LNCaP clone FGC (cell line): Measurements from ENCODE around the gene C3orf85.

ENCODE experiments used
- DNase-seq: peaks from one replicate; pipeline ENCODE4 v3.0.0-alpha.2; 2011; ENCODE audit warnings: low read depth
- H3K4me3 ChIP-seq: 2 replicates; pipeline ENCODE4 v1.5.1; 2011; ENCODE audit warnings: mild to moderate bottlenecking, low read depth, low read length, control low read depth
- TF ChIP-seq, protein P1 (sequence below): IDR thresholded peaks from 2 replicates; pipeline ENCODE4 v1.5.1; 2012; ENCODE audit warnings: mild to moderate bottlenecking; ENCODE audit not compliant: control insufficient read depth, insufficient read depth; ENCODE audit errors: extremely low read depth

C3orf85 gene

DNA sequence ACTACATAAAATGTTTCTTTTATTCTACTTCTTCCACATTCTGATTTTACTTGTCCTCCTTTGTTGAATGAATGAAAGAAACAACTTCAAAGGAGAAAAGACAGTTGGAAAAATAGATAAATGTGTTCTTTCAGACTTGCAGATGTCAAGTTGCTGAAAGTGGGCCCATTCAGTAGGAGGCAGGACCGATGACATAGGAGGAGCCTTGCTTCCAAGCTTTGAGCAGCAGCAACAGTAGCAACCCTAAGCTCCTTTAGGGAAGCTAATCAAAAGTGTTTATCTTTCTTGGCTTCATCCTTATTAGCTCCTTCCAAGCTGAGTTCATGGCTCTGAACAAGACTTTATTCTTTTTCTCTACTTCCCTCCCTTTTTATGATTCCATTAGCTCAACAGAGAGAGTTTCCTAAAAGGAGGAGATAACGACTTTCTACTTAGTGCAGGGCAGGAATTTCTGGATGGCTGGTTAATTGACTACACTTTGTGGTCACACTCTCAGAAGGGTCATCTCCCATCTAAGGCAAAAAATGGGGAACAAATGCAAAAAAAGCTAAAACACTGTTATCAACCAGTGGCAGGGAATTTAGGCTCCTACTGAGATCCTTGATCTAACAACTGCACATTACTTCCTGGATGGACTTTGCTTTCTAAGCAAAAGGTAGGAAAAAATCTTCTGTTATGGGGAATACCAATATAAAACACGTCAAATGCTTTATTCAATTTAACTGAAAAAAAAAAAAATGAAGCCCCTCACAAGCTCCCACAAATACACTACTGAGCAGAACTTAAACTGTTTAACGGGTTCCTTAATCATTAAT is 23.4 kb upstream of the C3orf85 start:
- no peak overlapping the region for H3K4me3 ChIP-seq
- TF ChIP-seq, protein P1, sequence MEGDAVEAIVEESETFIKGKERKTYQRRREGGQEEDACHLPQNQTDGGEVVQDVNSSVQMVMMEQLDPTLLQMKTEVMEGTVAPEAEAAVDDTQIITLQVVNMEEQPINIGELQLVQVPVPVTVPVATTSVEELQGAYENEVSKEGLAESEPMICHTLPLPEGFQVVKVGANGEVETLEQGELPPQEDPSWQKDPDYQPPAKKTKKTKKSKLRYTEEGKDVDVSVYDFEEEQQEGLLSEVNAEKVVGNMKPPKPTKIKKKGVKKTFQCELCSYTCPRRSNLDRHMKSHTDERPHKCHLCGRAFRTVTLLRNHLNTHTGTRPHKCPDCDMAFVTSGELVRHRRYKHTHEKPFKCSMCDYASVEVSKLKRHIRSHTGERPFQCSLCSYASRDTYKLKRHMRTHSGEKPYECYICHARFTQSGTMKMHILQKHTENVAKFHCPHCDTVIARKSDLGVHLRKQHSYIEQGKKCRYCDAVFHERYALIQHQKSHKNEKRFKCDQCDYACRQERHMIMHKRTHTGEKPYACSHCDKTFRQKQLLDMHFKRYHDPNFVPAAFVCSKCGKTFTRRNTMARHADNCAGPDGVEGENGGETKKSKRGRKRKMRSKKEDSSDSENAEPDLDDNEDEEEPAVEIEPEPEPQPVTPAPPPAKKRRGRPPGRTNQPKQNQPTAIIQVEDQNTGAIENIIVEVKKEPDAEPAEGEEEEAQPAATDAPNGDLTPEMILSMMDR, result no peak
- DNase-seq, result no peak

DNA sequence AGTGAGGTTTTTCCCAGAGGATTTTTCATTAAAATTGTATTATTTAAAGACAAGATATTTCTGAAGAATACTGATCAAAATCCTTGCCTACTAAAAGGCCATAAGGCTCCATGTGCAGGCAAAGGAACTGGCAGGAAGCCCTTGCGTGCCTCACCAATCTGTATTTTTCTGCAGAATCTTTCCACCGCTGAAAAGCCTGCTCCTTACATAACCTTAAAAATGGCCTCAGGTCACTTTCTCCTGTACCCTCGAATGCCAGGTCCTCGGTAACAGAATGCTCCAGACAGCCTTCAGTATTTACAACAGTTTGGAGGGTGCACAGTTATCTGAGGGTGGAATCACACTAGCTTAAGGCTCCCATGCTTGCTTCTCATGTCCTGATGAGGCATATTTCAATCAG is 21.8 kb upstream of the C3orf85 start:
- no peak overlapping the region for H3K4me3 ChIP-seq
- TF ChIP-seq, protein P1, result no peak
- no peak for DNase-seq

DNA sequence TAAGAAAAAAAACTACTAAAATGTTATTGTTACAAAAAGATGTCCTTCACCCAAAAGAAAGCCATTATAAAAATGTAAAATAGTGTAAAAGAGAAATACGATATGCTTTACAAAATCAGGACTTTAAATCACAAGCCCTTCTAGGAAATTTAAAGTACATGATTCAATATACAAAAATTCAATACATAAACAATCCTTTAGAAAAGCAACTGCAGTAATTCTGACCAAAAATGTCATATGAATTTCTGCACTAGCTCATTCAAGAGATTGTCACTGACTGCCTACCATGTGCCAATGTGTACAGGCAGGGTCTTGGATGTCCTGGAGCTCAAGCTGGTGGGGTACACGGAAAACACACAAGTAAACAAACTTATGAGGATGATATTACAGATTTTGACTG is 21.1 kb upstream of the C3orf85 start:
- DNase-seq, result no peak
- TF ChIP-seq, protein P1, result no peak

DNA sequence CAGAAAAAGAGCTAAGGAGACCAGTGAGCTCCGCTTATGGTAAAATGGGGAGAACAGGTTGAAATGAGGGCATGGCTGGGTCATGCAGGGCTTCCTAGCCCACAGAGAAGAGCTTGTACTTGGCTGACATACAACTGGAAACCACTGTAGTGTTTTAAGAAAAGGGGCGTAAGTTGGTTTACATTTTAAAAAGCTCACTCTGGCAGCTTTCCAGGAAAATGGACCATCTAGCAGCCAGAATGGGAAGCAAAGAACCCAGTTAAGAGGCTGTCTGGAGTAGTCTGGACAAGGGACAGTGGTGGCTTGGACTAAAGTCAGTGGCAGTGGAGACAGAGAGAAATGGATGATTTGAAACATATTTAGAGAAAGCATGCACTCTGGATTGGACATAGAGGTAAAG is 20.5 kb upstream of the C3orf85 start:
- DNase-seq, result no peak
- no peak overlapping the region for H3K4me3 ChIP-seq
- TF ChIP-seq, protein P1, result no peak

More for the DNA sequence above, 21.1 kb upstream of the C3orf85 start:
- H3K4me3 ChIP-seq, result no peak overlapping the region

DNA sequence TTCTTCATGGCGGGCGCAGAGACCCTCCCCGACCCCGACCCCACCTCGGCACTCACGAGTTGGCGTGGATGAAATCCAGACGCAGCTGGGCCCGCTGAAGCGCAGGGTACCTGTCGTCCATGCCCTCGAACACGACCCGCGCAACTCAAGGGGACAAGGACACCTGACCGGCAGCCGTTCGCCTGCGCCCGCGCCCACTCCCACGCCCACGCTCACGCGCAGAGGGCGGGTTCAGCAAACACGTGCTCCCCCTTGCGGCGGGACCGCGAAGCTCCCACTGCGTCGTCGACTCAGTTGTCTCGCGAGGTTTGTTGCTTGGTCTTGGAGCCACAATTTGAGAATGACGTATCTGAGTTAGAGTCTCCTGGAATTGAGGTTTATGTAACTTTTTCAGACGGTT is 18.6 kb upstream of the C3orf85 start, which contains the start of gene MORC1:
Gene MORC1, minus strand, starts transcription at position 196 of the 400 bp plus-strand sequence. Its CDS starts 75 bp downstream, at position 121.
- no peak within 1 kb of the TSS for H3K4me3 ChIP-seq
- TF ChIP-seq, protein P1, result no peak
- DNase-seq, result no peak

DNA sequence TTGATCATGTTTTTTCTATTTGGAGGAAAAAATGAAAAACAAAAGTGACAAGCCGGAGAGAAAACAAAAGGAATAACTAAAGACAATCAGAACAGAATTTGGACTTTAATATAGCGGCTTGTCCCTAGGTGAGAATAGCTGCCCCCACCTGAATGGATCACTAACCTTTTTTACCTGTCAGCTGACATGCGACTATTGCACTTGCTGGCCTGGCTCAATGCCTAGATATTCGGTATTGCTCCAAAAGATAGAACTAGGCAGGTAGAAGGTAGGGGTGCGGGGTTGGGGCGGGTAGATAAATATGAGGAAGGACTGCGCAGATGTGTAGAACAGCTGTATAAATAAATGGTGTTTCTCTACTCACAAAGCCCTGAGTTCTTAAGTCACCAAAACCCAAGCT is 17.9 kb upstream of the C3orf85 start:
- no peak for DNase-seq
- H3K4me3 ChIP-seq, result no peak overlapping the region
- TF ChIP-seq, protein P1, result no peak

DNA sequence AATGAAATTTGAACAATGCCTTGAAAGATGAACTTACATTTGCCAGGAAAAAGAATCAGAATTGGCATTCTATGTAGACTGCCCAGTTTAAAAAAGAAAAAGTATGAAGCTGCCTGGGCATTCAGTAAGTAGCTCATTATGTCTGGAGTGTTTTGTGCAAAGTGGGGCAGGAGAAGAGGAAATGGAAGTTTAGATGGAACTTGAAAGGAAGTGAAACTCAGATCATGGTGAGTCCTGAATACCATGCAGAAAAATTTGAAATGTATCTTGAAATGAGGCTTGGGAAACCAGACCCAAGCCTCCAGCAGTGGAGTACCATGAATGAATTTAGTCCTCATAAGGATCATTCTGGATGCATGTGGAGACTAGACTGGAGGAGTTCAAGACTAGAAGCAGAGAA is 13.8 kb upstream of the C3orf85 start:
- TF ChIP-seq, protein P1, result no peak
- DNase-seq, result no peak
- no peak overlapping the region for H3K4me3 ChIP-seq
